Kidney epithelial cell (primary cell): Measurements from ENCODE around the gene SPTBN4. TPM values are rescaled to one million over a fixed set of nuclear protein-coding genes. Genes with fewer than 3 reads are reported as not detected.
"Not testable (repeated sequence)": the region's sequence is repeated elsewhere in the genome, so short reads cannot be mapped to it uniquely, and the experiment has no call there.

Experiments used
- DNase-seq: peaks from one replicate; pipeline ENCODE4 v3.0.0-alpha.2; 2010; ENCODE audit warnings: low read depth
- H3K27me3 ChIP-seq: 2 replicates; pipeline ENCODE4 v1.6.0; 2011; ENCODE audit warnings: low read length; ENCODE audit not compliant: control insufficient read depth, insufficient read depth
- H3K36me3 ChIP-seq: 2 replicates; pipeline ENCODE4 v1.5.1; 2011; ENCODE audit warnings: low read length; ENCODE audit not compliant: control insufficient read depth, insufficient read depth
- H3K4me3 ChIP-seq: 2 replicates; pipeline ENCODE4 v1.5.1; 2011; ENCODE audit warnings: low read depth, mild to moderate bottlenecking, control low read depth, low read length
- CTCF ChIP-seq: IDR thresholded peaks from 2 replicates; pipeline ENCODE4 v1.5.1; 2011; ENCODE audit warnings: mild to moderate bottlenecking, moderate library complexity, low read length, control low read depth, inconsistent platforms; ENCODE audit not compliant: insufficient read depth, poor library complexity, severe bottlenecking
- total RNA-seq: library from RNA; depleted of rRNA; stranded (reverse); fragments of >200 nt; gene quantifications from 2 replicates; pipeline ENCODE4 v1.2.3, GENCODE V29; 2015

The SPTBN4 gene
- total RNA-seq, 1 donor from 2014 or later = 2.4 TPM

GRCh38 chr19:40425450-40426287 lies 41.1 kb upstream of the SPTBN4 start, which contains the start of gene SERTAD1:
SERTAD1 (minus strand) TSS chr19:40425992; CDS start chr19:40423546, 2,446 bp downstream.
- Histone ChIP-seq H3K4me3 (peak within 1 kb of the TSS; percentile 74), H3K27me3 (no peaks in the 10 kb centered on the region), H3K36me3 (no peaks in the 10 kb centered on the region)
- DNase-seq = peak; percentile 94
- peak; percentile 79 for TF ChIP-seq CTCF

- not testable (repeated sequence) for H3K4me3 ChIP-seq, H3K27me3 ChIP-seq, DNase-seq, H3K36me3 ChIP-seq
Observed at GRCh38 chr19:40428197-40428596, 38.6 kb upstream of the SPTBN4 start.

GRCh38 chr19:40430242-40430641 lies 36.6 kb upstream of the SPTBN4 start:
- H3K27me3 ChIP-seq, H3K4me3 ChIP-seq, DNase-seq, H3K36me3 ChIP-seq: not testable (repeated sequence)

- H3K4me3 ChIP-seq = no peak overlapping the region
- H3K36me3 ChIP-seq = no peaks in the 10 kb centered on the region
- no peak for DNase-seq
- TF ChIP-seq CTCF = no peak
- no peaks in the 10 kb centered on the region for H3K27me3 ChIP-seq
Observed at GRCh38 chr19:40431698-40432097, 35.1 kb upstream of the SPTBN4 start.

- not testable (repeated sequence) for H3K36me3 ChIP-seq, H3K27me3 ChIP-seq, DNase-seq, H3K4me3 ChIP-seq
Observed at GRCh38 chr19:40432760-40433159, 34.0 kb upstream of the SPTBN4 start.

- no peak for TF ChIP-seq CTCF
- H3K27me3 ChIP-seq = no peaks in the 10 kb centered on the region
- peak overlapping the region; percentile 32 for H3K4me3 ChIP-seq
- H3K36me3 ChIP-seq = no peaks in the 10 kb centered on the region
- peak; percentile 51 for DNase-seq
Observed at GRCh38 chr19:40433391-40434216, 33.2 kb upstream of the SPTBN4 start.

- TF ChIP-seq CTCF = no peak
- Histone ChIP-seq H3K27me3 (no peaks in the 10 kb centered on the region), H3K36me3 (peaks cover 1% of the 10 kb centered on the region), H3K4me3 (no peak overlapping the region)
- DNase-seq = no peak
Observed at GRCh38 chr19:40438284-40438683, 28.5 kb upstream of the SPTBN4 start.
